ENCODE results near the gene CDH12.

DNA sequence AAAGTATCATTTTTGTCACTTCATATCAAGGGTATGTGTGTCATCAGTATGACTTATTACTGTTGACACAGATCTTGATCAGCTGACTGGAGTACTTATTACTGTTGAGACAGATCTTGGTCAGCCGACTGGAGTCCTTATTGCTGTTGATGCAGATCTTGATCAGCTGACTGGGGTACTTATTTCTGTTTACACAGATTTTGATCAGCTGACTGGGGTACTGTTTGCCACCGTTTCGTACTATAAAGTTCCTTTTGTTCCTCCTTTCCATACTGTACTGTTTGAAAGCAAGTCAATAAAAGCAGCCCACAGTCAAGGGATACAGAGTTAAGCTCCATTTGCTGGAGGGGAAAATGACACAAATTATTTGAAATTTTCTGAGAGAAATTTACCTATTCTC is 347.3 kb downstream of the CDH12 start:
- TF ChIP-seq EP300 (IDR thresholded peaks at IDR 0.05), result no peak
- TF ChIP-seq, protein P1, sequence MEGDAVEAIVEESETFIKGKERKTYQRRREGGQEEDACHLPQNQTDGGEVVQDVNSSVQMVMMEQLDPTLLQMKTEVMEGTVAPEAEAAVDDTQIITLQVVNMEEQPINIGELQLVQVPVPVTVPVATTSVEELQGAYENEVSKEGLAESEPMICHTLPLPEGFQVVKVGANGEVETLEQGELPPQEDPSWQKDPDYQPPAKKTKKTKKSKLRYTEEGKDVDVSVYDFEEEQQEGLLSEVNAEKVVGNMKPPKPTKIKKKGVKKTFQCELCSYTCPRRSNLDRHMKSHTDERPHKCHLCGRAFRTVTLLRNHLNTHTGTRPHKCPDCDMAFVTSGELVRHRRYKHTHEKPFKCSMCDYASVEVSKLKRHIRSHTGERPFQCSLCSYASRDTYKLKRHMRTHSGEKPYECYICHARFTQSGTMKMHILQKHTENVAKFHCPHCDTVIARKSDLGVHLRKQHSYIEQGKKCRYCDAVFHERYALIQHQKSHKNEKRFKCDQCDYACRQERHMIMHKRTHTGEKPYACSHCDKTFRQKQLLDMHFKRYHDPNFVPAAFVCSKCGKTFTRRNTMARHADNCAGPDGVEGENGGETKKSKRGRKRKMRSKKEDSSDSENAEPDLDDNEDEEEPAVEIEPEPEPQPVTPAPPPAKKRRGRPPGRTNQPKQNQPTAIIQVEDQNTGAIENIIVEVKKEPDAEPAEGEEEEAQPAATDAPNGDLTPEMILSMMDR (IDR thresholded peaks at IDR 0.05), result no peak
- no peak for TF ChIP-seq POLR2AphosphoS5 (IDR thresholded peaks at IDR 0.05)
- TF ChIP-seq POLR2A (IDR thresholded peaks at IDR 0.05), result no peak
